Activated CD8-positive, alpha-beta T cell treated with anti-CD3 and anti-CD28 coated beads for 36 hours (primary cell): ENCODE results near the gene OR5K1. TPM values are rescaled to one million over a fixed set of nuclear protein-coding genes. Genes with fewer than 3 reads are reported as not detected.
A peak's percentile ranks its signal among the peaks of the same experiment; 100 is the strongest.

Experiments used
- ATAC-seq: fragments of 200-7000 bp; cut with Tn5 transposase; one replicate; pipeline ENCODE4 v1.10.0; 2021; ENCODE audit warnings: mild to moderate bottlenecking, moderate library complexity
- CTCF ChIA-PET: fragments of 350-600 bp; sonication (Branson Sonifier 250); formaldehyde crosslinking; loops from one replicate; lab custom pipeline; 2021; ENCODE audit warnings: antibody characterized with exemption; lab: Charles Lee
- POLR2A ChIA-PET: fragments of 350-600 bp; sonication (Branson Sonifier 250); formaldehyde crosslinking; loops from one replicate; lab custom pipeline; 2021; ENCODE audit warnings: antibody characterized with exemption; lab: Charles Lee
- DNase-seq: peaks from one replicate; pipeline ENCODE4 v3.0.0-alpha.2; 2020
- H3K27ac Mint-ChIP-seq: one replicate; pipeline ENCODE4 v1.8.0; 2021; ENCODE audit warnings: mild to moderate bottlenecking, mixed read lengths
- H3K27me3 Mint-ChIP-seq: one replicate; pipeline ENCODE4 v1.8.0; 2021; ENCODE audit warnings: mixed read lengths
- H3K36me3 Mint-ChIP-seq: one replicate; pipeline ENCODE4 v1.8.0; 2021; ENCODE audit warnings: low read depth, mixed read lengths
- H3K4me1 Mint-ChIP-seq: one replicate; pipeline ENCODE4 v1.8.0; 2021; ENCODE audit warnings: low read depth, mixed read lengths
- H3K4me3 Mint-ChIP-seq: one replicate; pipeline ENCODE4 v1.8.0; 2021; ENCODE audit warnings: mild to moderate bottlenecking, moderate library complexity, mixed read lengths
- H3K9me3 Mint-ChIP-seq: one replicate; pipeline ENCODE4 v1.8.0; 2021; ENCODE audit warnings: mixed read lengths
- CTCF ChIP-seq: fragments of 200-600 bp; IDR thresholded peaks from one replicate; pipeline ENCODE4 v1.8.0; 2022; ENCODE audit warnings: antibody characterized with exemption, mild to moderate bottlenecking
- intact Hi-C: fragments of 100-400 bp; cut with micrococcal nuclease; formaldehyde crosslinking; loops from one replicate; pipeline ENCODE4 v1.10.0; 2022
- total RNA-seq, 2 experiments: library from RNA; stranded (reverse); gene quantifications; one replicate each; pipeline ENCODE4 v1.2.3, GENCODE V29; 2021

The OR5K1 gene
- total RNA-seq, 2 experiments from 2014 or later: not detected

GRCh38 chr3:98519351-98519750 is 56.4 kb downstream of the OR5K1 start:
- TF ChIP-seq CTCF: no peak
- no peaks in the 10 kb centered on the region for H3K9me3 Mint-ChIP-seq
- ATAC-seq (no peak), DNase-seq (peak; percentile 18)
- peaks cover 70% of the 10 kb centered on the region for H3K36me3 Mint-ChIP-seq
- CTCF ChIA-PET: no interaction called here
- peaks cover 64% of the 10 kb centered on the region for H3K4me1 Mint-ChIP-seq
- H3K27me3 Mint-ChIP-seq: no peaks in the 10 kb centered on the region
- peak overlapping the region; percentile 93 for H3K27ac Mint-ChIP-seq
- H3K4me3 Mint-ChIP-seq: peak overlapping the region; percentile 89
- POLR2A ChIA-PET: interaction anchor here (1.2 to 2.1 kb wide), 5 partner anchors 11 to 75 kb away, joined by 3 to 10 read pairs (median 5); partner anchors contain the start of gene CPOX
- intact Hi-C loops: no loop called here

- ATAC-seq: peak; percentile 48
- H3K36me3 Mint-ChIP-seq: peaks cover 59% of the 10 kb centered on the region
Observed at GRCh38 chr3:98521897-98522543, 59.0 kb downstream of the OR5K1 start.

More at GRCh38 chr3:98521897-98522543, 59.0 kb downstream of the OR5K1 start:
- CTCF ChIA-PET: interaction anchor here (1.3 to 2.6 kb wide), 4 partner anchors 12 to 50 kb away, joined by 3 to 10 read pairs (median 6); no protein-coding TSS in a partner anchor
- H3K9me3 Mint-ChIP-seq: peaks cover 1% of the 10 kb centered on the region
- TF ChIP-seq CTCF: no peak
- H3K27ac Mint-ChIP-seq: peak overlapping the region; percentile 93
- intact Hi-C loops: loop anchor here (2.0 kb wide), 4 partner anchors 19 to 483 kb away; no protein-coding TSS in a partner anchor
- POLR2A ChIA-PET: interaction anchor here (0.6 to 3.4 kb wide), 17 partner anchors 7 to 65 kb away, joined by 3 to 27 read pairs (median 4); partner anchors contain the start of gene GPR15
- H3K4me3 Mint-ChIP-seq: peak overlapping the region; percentile 89
- DNase-seq: peak; percentile 83
- peaks cover 59% of the 10 kb centered on the region for H3K4me1 Mint-ChIP-seq
- no peaks in the 10 kb centered on the region for H3K27me3 Mint-ChIP-seq

Other genes starting within 250 kb of the OR5K1 start
- gene OR5H6, start 199.0 kb upstream of the OR5K1 start, total RNA-seq: not detected
- gene OR5H2, start 180.7 kb upstream of the OR5K1 start, total RNA-seq: not detected
- not detected for gene OR5K4, start 109.3 kb upstream of the OR5K1 start, total RNA-seq
- not detected for gene OR5K3, start 72.5 kb upstream of the OR5K1 start, total RNA-seq
- not detected for gene OR5K2, start 34.5 kb downstream of the OR5K1 start, total RNA-seq
- gene CLDND1, start 59.7 kb downstream of the OR5K1 start, total RNA-seq: 100 to 1,000 TPM; 190 to 198 TPM
- gene GPR15, start 68.8 kb downstream of the OR5K1 start, total RNA-seq: 1 to 10 TPM; 1.4 to 2.2 TPM
- 10 to 100 TPM; 40.5 to 45.3 TPM for gene CPOX, start 130.4 kb downstream of the OR5K1 start, total RNA-seq